ENCODE data around the gene ALK. TPM values are rescaled to one million over a fixed set of nuclear protein-coding genes. Genes with fewer than 3 reads are reported as not detected.

Gene ALK
- total and polyA plus RNA-seq, 10 of the 15 experiments (the other 5 are each of a cell fraction or from before 2014, with no cell fraction given) = 0.11 TPM; not detected in 9

- TF ChIP-seq LARP7 (IDR thresholded peaks at IDR 0.05) (no peak), BACH1 (IDR thresholded peaks at IDR 0.05; ENCODE audit: borderline replicate concordance) (no peak), PRDM15 (CRISPR knock-in tag; IDR thresholded peaks at IDR 0.05) (no peak), E4F1 (IDR thresholded peaks at IDR 0.05; ENCODE audit: borderline replicate concordance, partially characterized antibody) (no peak)
Measured at GRCh38 chr2:29762239-29762638, 159.1 kb downstream of the ALK start (continued).

- DNase-seq (ENCODE audit: low read depth, low spot score) = no peak
- H3K27ac ChIP-seq (ENCODE audit: control insufficient read depth, insufficient read depth) = no peak overlapping the region
- in situ Hi-C loops (cut with MboI) (no loop called here), intact Hi-C loops (cut with micrococcal nuclease; ENCODE audit: unreplicated experiment) (no loop called here)
- SMC1A ChIA-PET (ENCODE audit: uncharacterized antibody, unreplicated experiment) = interaction anchor here (0.9 kb wide), 1 partner anchor 10 kb away, joined by 3 read pairs; no protein-coding TSS in a partner anchor
- H3K4me2 ChIP-seq (ENCODE audit: control insufficient read depth, insufficient read depth) = no peak overlapping the region
- 0% methylated on average over 1 of the region's 1 CpG for WGBS (ENCODE audit: insufficient coverage, insufficient replicate concordance, low lambda C conversion rate, missing lambda C conversion rate)
- POLR2A ChIA-PET = no interaction called here
- no peaks in the 10 kb centered on the region for H3K4me1 ChIP-seq (ENCODE audit: control insufficient read depth, insufficient read depth, low read length)
- H3K9ac ChIP-seq (ENCODE audit: control insufficient read depth, insufficient read depth, low read length) = no peak overlapping the region
- no peaks in the 10 kb centered on the region for H4K20me1 ChIP-seq (ENCODE audit: control insufficient read depth, insufficient read depth)
- H3K9me3 ChIP-seq (replicated peaks; ENCODE audit: control insufficient read depth, insufficient read depth, low read length) = no peaks in the 10 kb centered on the region
- CTCF ChIA-PET = interaction anchor here (1.0 kb wide), 1 partner anchor 13 kb away, joined by 3 read pairs; no protein-coding TSS in a partner anchor
- BruUV-seq (replicated peaks) = no TSS peak
- no peak for ATAC-seq
- TF ChIP-seq RB1 (IDR thresholded peaks at IDR 0.05; ENCODE audit: borderline replicate concordance) (no peak), HDAC6 (IDR thresholded peaks at IDR 0.05; ENCODE audit: unreplicated experiment) (no peak), SRF (IDR thresholded peaks at IDR 0.05; ENCODE audit: low read depth in 2 of 2, low read length in 2 of 2) (no peak), JUNB (IDR thresholded peaks at IDR 0.05) (no peak), RELA (IDR thresholded peaks at IDR 0.05; ENCODE audit: borderline replicate concordance, partially characterized antibody) (no peak), E2F8 (IDR thresholded peaks at IDR 0.05; ENCODE audit: low read depth, partially characterized antibody) (no peak), SKIL (IDR thresholded peaks at IDR 0.05; ENCODE audit: low read depth, poor library complexity, severe bottlenecking) (no peak), DPF2 (IDR thresholded peaks at IDR 0.05) (no peak), POLR2A (IDR thresholded peaks at IDR 0.05; ENCODE audit: low read depth, low read length) (no peak)
- H3K79me2 ChIP-seq (ENCODE audit: control insufficient read depth, insufficient read depth, low read length) = no peaks in the 10 kb centered on the region
- no peak overlapping the region for H2AFZ ChIP-seq (ENCODE audit: control insufficient read depth, low read depth, low read length)
- FAIRE-seq = no peak
- no peak overlapping the region for H3K4me3 ChIP-seq
- no peaks in the 10 kb centered on the region for H3K36me3 ChIP-seq (ENCODE audit: control insufficient read depth in 2 of 2, insufficient read depth in 2 of 2, low read length in 1 of 2)
- H3K27me3 ChIP-seq (replicated peaks in 1 of 2; ENCODE audit: control insufficient read depth in 2 of 2, insufficient read depth in 2 of 2, low read length in 1 of 2) = no peaks in the 10 kb centered on the region
- RAD21 ChIA-PET (ENCODE audit: unreplicated experiment) = no interaction called here
Measured at GRCh38 chr2:29761278-29761677, 160.1 kb downstream of the ALK start.

All from GM12878 (cell line).